Fibroblast of lung (primary cell): ENCODE results near the gene GRM8.

Experiments used
- EZH2 ChIP-seq: IDR thresholded peaks from 2 replicates; pipeline ENCODE4 v1.5.1; 2012; ENCODE audit warnings: low read length, control low read depth, mild to moderate bottlenecking; ENCODE audit errors: missing control alignments
- TF ChIP-seq, protein P1 (sequence below), 2 donors: IDR thresholded peaks in 1 of 2; conservative IDR thresholded peaks in 1 of 2; 1 replicate in 1 of 2; 2 replicates in 1 of 2; pipeline ENCODE4 v1.5.1; 2011 to 2012; ENCODE audit warnings: low read length in 2 of 2, control low read depth in 1 of 2, inconsistent platforms in 1 of 2, low read depth in 1 of 2, mild to moderate bottlenecking in 1 of 2

DNA sequence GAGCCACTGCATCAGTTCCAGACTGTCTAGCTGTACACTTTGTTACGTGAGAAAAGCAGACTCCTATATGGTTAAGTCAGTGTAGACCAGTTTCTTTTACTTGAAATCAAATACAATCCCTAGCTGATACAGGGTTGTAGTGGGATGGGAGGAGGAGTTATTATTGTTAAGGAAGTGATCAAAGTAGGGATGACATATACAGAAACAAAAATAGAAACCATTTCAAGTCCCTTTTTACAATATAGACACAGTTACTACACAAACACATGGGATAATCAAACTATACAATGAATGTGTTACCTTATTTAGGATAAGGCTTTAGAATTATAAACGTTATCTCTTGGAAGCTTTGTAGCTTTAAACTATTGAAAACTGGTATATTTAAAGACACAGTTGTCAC, 233.9 kb downstream of the GRM8 start:
- TF ChIP-seq, protein P1, sequence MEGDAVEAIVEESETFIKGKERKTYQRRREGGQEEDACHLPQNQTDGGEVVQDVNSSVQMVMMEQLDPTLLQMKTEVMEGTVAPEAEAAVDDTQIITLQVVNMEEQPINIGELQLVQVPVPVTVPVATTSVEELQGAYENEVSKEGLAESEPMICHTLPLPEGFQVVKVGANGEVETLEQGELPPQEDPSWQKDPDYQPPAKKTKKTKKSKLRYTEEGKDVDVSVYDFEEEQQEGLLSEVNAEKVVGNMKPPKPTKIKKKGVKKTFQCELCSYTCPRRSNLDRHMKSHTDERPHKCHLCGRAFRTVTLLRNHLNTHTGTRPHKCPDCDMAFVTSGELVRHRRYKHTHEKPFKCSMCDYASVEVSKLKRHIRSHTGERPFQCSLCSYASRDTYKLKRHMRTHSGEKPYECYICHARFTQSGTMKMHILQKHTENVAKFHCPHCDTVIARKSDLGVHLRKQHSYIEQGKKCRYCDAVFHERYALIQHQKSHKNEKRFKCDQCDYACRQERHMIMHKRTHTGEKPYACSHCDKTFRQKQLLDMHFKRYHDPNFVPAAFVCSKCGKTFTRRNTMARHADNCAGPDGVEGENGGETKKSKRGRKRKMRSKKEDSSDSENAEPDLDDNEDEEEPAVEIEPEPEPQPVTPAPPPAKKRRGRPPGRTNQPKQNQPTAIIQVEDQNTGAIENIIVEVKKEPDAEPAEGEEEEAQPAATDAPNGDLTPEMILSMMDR (conservative IDR thresholded peaks at IDR 0.05 in 1 of 2, IDR thresholded peaks at IDR 0.05 in 1 of 2; ENCODE audit: low read depth in 1 of 2, low read length in 2 of 2): no peak
- TF ChIP-seq EZH2: no peak
